HG03521 (cell line): ENCODE results near the gene ACP7.
"Not testable (repeated sequence)": the region's sequence is repeated elsewhere in the genome, so short reads cannot be mapped to it uniquely, and the experiment has no call there.

Source experiments
- ATAC-seq: cut with Tn5 transposase; IDR thresholded peaks from one replicate; pipeline ENCODE4 v1.9.1; 2021; ENCODE audit warnings: mild to moderate bottlenecking, moderate library complexity; ENCODE audit not compliant: unreplicated experiment

Gene ACP7

GRCh38 chr19:39083983-39084731 lies at the start of gene ACP7:
Gene ACP7 (plus strand): TSS chr19:39084368. CDS start chr19:39085270, 902 bp downstream.
- no peak for ATAC-seq

- no peak for ATAC-seq
Measured at GRCh38 chr19:39036581-39036980, 47.6 kb upstream of the ACP7 start.

- ATAC-seq, result no peak
Measured at GRCh38 chr19:39037194-39037593, 47.0 kb upstream of the ACP7 start.

GRCh38 chr19:39038098-39038497 lies 46.1 kb upstream of the ACP7 start:
- ATAC-seq, result no peak

- ATAC-seq, result no peak
Measured at GRCh38 chr19:39045506-39045905, 38.7 kb upstream of the ACP7 start.

DNA sequence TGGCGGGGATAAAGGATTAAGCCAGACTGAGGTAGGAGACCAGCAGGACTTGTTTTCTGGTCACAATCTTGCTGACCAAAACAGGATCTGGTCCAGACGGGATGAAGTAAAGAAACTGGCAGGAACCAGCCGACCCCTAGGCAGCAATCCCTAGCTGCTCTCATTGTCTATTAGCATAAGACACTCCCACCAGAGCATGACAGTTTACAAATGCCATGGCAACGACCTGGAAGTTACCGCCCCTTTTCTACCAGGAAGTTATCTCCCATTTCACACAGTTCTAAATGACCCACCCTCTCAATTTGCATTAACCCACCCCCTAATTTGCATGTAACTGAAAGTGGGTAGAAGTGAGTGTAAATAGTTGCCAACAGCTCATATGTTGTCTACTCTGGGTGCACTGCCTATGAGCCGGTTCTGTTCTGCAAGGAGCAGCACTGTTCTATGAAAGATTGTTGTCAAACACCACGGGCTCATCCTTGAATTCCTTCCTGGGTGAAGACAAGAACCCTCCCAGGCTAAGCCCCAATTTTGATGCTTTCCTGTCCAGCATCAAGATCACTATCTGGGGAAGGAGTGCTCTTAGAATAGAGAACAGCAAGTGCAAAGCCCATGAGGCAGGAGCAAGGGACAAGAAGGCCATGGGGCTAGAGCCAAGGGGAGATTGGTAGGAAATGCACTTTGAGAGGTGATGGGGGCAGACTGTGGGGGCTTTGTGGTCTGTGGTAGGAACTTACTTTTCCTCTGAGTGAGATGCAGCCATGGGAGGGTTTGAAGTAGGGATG lies 37.9 kb upstream of the ACP7 start:
- no peak for ATAC-seq

DNA sequence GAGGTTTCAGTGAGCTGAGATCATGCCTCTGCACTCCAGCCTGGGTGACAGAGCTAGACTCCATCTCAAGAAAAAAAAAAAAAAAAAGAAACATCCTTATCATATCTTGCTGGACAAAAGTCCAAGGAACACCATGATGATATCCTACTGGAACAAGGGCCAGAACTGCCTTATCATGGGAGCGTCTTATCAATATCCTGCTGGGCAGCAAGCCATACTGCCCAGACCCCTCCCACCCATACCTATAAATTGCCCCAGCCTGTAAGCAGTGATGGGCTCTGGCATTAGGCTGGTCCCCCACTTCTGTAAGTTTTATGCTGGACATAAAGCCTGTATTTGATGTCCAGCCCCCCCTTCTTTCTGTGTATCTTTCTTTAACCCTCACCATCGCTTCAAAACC lies 37.1 kb upstream of the ACP7 start:
- ATAC-seq, result no peak

DNA sequence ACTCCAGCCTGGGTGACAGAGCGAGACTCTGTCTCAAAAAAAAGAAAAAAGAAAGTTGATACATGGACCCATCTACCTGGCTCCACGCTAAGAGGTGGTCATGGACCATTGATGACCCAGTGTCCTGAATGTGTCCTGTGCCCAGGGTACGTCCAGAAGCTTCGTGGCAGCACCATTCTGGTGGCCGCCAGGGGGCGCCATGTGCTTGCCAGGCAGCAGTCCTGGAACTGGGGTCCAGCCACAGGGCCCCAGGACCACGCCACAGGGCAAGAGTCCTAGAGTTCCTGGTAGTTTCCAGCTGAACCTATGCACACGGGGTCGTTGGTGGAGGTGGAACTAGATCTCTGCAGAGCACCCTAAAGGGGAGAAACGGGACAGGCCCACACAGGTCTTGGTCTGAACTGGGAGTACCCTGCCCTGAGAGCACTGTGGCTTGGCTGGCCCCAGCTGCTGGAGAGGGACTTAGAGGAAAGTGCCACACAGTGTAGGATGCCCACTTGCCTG lies 31.9 kb upstream of the ACP7 start:
- no peak for ATAC-seq

DNA sequence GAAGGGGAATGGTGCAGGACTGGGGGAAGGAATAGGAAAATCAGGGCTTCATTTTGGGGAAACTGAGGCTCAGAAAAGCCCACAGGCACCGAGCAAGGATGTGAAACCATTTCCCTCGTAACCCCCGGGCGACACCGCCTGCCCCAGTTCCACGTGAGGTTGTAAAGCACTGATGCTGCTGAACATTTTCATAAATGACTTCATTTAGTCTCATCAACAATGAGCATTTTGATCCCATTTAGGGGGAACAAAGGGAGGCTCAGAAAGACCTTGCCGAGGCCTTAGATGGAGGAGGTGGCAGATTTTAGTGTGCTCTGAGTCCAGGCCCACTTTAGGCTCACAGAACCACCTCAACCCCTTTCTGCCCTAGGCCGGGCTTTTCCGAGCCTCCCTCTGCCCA lies 31.3 kb upstream of the ACP7 start:
- no peak for ATAC-seq

GRCh38 chr19:39053276-39054090 lies 30.7 kb upstream of the ACP7 start:
- ATAC-seq, result no peak

DNA sequence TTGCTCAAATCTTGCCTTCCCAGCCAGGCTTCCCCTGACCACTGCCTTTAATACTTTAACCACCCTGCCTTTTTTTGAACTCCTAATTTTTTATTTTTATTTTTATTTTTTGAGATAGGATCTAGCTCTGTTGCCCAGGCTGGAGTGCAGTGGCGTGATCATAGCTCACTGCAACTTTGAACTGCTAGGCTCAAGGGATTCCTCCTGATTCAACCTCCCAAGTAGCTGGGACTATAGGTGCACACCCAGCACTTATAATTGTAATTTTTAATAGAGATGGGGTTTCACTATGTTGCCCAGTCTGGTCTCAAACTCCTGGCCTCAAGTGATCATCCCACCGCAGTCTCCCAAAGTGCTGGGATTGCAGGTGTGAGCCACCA lies 30.1 kb upstream of the ACP7 start:
- ATAC-seq, result no peak

DNA sequence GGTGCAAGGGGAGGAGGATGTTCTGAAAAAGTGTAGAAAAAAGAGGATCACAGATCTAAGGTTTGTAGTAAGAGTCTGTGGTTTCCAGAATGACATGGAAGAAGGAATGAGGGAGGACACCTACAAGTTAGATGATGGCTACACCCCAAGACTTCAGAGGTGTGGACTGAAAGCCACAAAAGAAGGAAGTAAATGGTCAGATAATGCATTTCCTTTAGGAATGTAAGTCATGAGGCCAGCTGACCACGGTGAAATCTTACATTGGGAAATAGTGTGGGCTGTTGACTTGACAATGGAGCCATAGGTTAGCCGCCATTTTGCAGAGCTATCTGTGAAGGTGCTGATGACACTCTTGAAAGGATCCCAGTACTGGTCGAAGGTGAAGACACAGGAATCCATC lies 26.6 kb upstream of the ACP7 start:
- ATAC-seq, result no peak

GRCh38 chr19:39059302-39059701 lies 24.9 kb upstream of the ACP7 start:
- no peak for ATAC-seq

- no peak for ATAC-seq
Measured at GRCh38 chr19:39060171-39060570, 24.0 kb upstream of the ACP7 start.

GRCh38 chr19:39064405-39064804 lies 19.8 kb upstream of the ACP7 start:
- no peak for ATAC-seq

DNA sequence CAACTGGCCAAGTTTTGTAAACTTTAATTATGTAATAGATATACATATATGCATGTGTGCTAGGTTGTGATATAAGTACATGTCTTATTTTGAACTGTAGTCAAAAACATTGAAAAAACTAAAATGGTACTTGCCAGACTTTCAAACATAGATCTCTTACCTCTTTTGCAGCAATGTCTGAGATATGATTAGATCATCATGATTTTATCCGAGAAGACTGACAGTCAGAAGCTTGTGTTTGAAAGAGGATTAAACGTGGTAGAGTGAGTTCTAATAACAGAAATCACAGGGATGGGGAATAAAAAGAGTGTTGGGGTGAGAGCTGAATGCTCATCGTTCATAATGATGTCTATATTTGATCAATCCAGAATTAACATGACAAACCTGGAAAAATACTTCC lies 18.2 kb upstream of the ACP7 start:
- ATAC-seq, result no peak

DNA sequence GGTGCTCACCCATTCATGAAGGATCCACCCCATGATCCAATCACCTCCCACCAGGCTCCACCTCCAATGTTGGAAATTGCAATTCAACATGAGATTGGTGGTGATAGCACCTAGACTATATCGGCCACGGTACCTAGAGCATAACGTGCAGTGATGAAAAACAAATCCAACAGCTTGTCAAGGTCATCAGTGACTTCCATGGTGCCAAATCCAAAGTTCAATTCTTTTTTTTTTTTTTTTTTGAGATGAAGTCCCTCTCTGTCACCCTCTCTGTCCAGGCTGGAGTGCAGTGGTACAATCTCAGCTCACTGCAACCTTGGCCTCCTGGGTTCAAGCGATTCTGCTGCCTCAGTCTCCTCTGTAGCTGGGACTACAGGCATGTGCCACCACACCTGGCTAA lies 17.1 kb upstream of the ACP7 start:
- ATAC-seq, result no peak

DNA sequence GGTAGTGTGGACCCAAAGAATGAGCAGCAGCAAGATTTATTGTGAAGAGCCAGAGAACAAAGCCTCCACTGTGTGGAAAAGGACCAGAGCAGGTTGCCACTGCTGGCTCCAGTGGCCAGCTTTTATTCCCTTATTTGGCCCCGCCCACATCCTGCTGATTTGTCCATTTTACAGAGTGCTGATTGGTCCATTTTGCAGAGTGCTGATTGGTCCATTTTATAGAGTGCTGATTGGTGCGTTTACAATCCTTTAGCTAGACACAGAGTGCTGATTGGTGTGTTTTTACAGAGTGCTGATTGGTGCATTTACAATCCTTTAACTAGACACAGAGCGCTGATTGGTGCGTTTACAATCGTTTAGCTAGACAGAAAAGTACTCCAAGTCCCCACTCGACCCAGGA lies 15.9 kb upstream of the ACP7 start:
- not testable (repeated sequence) for ATAC-seq

GRCh38 chr19:39070888-39071287 lies 13.3 kb upstream of the ACP7 start:
- ATAC-seq, result no peak

GRCh38 chr19:39074205-39074692 lies 9.9 kb upstream of the ACP7 start:
- ATAC-seq, result no peak

DNA sequence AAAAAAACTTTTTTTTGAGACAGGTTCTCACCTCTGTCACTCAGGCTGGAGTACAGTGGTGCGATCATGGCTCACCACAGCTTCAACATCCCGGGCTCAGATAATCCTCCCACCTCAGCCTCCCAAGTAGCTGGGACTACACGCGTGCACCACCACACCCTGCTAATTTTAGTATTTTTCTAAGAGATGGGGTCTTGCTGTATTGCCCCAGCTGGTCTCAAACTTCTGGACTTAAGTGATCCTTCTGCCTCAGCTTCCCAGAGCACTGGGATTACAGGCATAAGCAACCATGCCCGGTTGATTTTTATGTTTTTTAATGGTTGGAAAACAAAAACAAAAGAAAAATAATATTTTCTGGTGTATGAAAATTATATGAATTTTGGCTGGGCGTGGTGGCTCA lies 9.2 kb upstream of the ACP7 start:
- no peak for ATAC-seq
